ENCODE measurements around the gene CSF1R.
"Not testable (repeated sequence)": the region's sequence is repeated elsewhere in the genome, so short reads cannot be mapped to it uniquely, and the experiment has no call there.

Gene CSF1R

DNA sequence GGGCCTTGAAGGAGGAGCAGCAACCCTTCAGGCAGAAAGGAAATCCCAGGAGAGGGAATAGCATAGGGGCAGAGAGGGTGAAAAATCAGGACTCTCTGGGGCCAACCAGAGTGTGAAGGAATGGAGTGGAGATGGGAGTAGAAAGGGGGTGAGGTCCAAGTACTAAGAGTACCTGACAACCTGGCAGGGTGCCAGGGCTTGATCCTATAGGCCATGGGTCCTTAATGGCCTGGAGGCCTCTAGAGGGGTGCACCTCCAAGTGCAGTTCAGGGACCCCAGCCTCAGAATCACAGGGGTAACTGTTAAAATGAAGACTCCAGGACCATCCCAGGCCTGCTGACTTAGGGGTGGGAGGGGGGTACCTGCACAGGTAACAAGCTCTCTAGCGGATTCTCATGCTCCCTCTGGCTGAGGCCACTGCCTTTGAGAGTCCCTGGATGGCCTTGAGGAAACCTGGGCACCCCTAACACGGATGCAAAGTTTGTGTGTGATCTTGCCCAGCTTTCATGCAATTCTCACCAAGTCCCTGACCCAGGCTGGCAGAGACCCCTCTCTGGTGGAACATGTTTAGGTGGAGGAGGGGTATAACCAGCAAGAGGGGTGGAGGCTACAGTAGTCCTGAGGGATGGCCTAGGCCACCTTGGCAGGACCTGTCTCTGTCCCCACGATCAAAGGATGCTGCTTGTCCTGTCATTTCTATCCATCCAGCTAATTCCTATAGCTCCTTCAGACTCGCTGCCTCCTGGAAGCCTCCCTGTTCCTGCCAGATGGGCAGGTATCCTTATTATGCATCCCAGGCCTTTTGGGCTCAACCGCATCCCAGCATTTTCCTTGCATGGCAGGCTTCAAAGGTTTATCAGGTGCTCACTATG lies 17.6 kb upstream of the CSF1R start:
- TF ChIP-seq, protein P1, sequence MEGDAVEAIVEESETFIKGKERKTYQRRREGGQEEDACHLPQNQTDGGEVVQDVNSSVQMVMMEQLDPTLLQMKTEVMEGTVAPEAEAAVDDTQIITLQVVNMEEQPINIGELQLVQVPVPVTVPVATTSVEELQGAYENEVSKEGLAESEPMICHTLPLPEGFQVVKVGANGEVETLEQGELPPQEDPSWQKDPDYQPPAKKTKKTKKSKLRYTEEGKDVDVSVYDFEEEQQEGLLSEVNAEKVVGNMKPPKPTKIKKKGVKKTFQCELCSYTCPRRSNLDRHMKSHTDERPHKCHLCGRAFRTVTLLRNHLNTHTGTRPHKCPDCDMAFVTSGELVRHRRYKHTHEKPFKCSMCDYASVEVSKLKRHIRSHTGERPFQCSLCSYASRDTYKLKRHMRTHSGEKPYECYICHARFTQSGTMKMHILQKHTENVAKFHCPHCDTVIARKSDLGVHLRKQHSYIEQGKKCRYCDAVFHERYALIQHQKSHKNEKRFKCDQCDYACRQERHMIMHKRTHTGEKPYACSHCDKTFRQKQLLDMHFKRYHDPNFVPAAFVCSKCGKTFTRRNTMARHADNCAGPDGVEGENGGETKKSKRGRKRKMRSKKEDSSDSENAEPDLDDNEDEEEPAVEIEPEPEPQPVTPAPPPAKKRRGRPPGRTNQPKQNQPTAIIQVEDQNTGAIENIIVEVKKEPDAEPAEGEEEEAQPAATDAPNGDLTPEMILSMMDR (IDR thresholded peaks at IDR 0.05; ENCODE audit: control insufficient read depth, extremely low read depth, insufficient read depth) = no peak
- no peak overlapping the region for H3K4me3 ChIP-seq (ENCODE audit: low read depth, low read length)
- no peak for DNase-seq (ENCODE audit: low read depth)

DNA sequence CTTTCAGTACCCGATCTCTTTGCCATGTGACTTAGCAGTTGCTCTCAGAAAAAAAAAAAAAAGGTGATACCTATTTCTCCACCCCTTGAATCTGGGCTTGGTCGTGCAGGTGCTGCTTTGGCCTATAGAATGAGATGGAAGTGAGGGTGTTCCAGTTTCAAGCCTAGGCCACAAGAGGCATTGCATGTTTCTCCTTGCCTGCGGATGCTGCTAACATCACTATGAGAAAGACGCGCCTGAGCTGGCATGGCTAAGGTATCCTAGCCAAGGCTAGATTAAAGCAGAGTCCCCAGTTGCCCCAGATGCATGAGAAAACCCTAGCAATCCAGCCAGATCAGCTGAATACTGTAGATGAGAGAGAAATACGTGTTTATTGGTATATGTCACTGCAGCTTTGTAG lies 14.7 kb upstream of the CSF1R start:
- DNase-seq (ENCODE audit: low read depth) = no peak
- TF ChIP-seq, protein P1 (IDR thresholded peaks at IDR 0.05; ENCODE audit: control insufficient read depth, extremely low read depth, insufficient read depth) = no peak
- H3K4me3 ChIP-seq (ENCODE audit: low read depth, low read length) = no peak overlapping the region

GRCh38 chr5:150097152-150097551 lies 10.8 kb upstream of the CSF1R start:
- H3K4me3 ChIP-seq (ENCODE audit: low read depth, low read length) = no peak overlapping the region
- DNase-seq (ENCODE audit: low read depth) = no peak
- TF ChIP-seq, protein P1 (IDR thresholded peaks at IDR 0.05; ENCODE audit: control insufficient read depth, extremely low read depth, insufficient read depth) = no peak

DNA sequence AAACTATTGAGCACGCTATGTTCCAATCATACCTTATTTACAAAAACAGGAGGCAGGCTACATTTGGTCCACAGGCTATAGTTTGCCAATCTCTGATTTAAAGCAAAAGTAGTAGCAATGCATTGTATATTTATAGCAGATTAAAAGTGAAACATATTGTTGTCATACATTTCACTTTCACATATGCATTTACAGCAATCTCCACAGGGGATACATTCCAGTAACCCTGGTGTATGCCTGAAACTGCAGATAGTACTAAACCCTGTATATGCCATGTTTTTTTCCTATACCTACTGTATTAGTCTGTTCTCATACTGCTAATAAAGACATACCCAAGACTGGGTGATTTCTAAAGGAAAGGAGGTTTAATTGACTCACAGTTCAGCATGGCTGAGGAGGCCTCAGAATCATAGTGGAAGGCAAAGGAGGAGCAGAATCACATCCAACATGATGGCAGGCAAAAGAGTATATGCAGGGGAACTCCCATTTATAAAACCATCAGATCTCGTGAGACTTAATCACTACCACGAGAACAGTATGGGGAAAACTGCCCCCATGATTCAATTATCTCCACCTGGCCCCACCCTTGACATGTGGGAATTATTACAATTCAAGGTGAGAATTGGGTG lies 5.9 kb upstream of the CSF1R start:
- H3K4me3 ChIP-seq (ENCODE audit: low read depth, low read length) = no peak overlapping the region
- TF ChIP-seq, protein P1 (IDR thresholded peaks at IDR 0.05; ENCODE audit: control insufficient read depth, extremely low read depth, insufficient read depth) = no peak
- DNase-seq (ENCODE audit: low read depth) = no peak

GRCh38 chr5:150085191-150085912 lies 1.0 kb downstream of the CSF1R start:
- DNase-seq (ENCODE audit: low read depth) = no peak
- TF ChIP-seq, protein P1 (IDR thresholded peaks at IDR 0.05; ENCODE audit: control insufficient read depth, extremely low read depth, insufficient read depth) = no peak
- no peak overlapping the region for H3K4me3 ChIP-seq (ENCODE audit: low read depth, low read length)

DNA sequence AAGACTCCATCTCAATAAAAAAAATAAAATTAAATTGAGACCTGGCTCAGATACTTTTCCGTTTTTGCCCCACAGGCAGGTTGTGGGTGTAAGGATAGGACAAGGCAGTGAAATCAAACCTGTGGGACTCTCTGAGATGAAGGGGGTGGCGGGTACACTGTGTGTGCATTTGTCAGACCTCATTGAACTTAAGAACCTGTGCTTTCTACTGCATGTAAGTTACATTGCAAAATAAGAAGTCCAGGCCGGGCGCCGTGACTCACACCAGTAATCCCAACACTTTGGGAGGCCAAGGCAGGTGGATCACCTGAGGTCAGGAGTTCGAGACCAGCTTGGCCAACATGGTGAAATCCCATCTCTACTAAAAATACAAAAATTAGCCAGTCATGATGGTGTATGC lies 1.6 kb downstream of the CSF1R start:
- not testable (repeated sequence) for DNase-seq (ENCODE audit: low read depth); H3K4me3 ChIP-seq (ENCODE audit: low read depth, low read length)

GRCh38 chr5:150082889-150083288 lies 3.5 kb downstream of the CSF1R start:
- DNase-seq (ENCODE audit: low read depth) = no peak
- TF ChIP-seq, protein P1 (IDR thresholded peaks at IDR 0.05; ENCODE audit: control insufficient read depth, extremely low read depth, insufficient read depth) = no peak
- no peak overlapping the region for H3K4me3 ChIP-seq (ENCODE audit: low read depth, low read length)

All from LNCaP clone FGC (cell line).